ENCODE measurements around the gene EHMT1. TPM values are rescaled to one million over a fixed set of nuclear protein-coding genes. Genes with fewer than 3 reads are reported as not detected.
A peak's percentile ranks its signal among the peaks of the same experiment; 100 is the strongest.

EHMT1 gene
- total and polyA plus RNA-seq, 2 of the 8 experiments (the other 6 are each of a cell fraction or from before 2014, with no cell fraction given), result 95.7 to 163 TPM

GRCh38 chr9:137632230-137633161 lies 13.7 kb downstream of the EHMT1 start:
- H2BK12ac ChIP-seq (ENCODE audit: low read depth, low read length), result 0 out of 2 replicates have a peak overlapping the region, but pooled peaks have one; percentile 2
- no peaks in the 10 kb centered on the region; a peak in 1 of 8 replicates for H3K36me3 ChIP-seq (ENCODE audit: control insufficient read depth in 2 of 4, insufficient read depth in 4 of 4, low read length in 3 of 4)
- H3K27ac ChIP-seq (ENCODE audit: low read depth, low read length), result no peak overlapping the region
- CTCF ChIA-PET (ENCODE audit: partially characterized antibody), result interaction anchor here (0.6 to 1.8 kb wide), 7 partner anchors 11 to 271 kb away, joined by 3 to 5 read pairs (median 4); no protein-coding TSS in a partner anchor
- no peak overlapping the region for H2AFZ ChIP-seq (ENCODE audit: low read length)
- no peak overlapping the region for H3K23ac ChIP-seq (ENCODE audit: insufficient read length)
- H3K4me2 ChIP-seq (ENCODE audit: insufficient read depth in 1 of 2, low read depth in 2 of 2, low read length in 2 of 2), result no peak overlapping the region
- FAIRE-seq (no peak), DNase-seq (ENCODE audit: low read depth in 1 of 2, low spot score in 2 of 2) (no peak)
- H4K20me1 ChIP-seq (replicated peaks in 1 of 2; ENCODE audit: control insufficient read depth in 1 of 2, insufficient read depth in 2 of 2, low read length in 2 of 2), result peaks cover 21 to 26% of the 10 kb centered on the region in 2 experiments
- H3K9me3 ChIP-seq (ENCODE audit: insufficient read depth in 2 of 2, low read depth in 1 of 2, low read length in 1 of 2), result no peaks in the 10 kb centered on the region
- peak overlapping the region; percentile 67 for H3K4ac ChIP-seq (replicated peaks; ENCODE audit: insufficient read length, low read depth, low read length)
- H3K18ac ChIP-seq (ENCODE audit: extremely low read depth, low read length), result no peak overlapping the region
- no peaks in the 10 kb centered on the region for H3K23me2 ChIP-seq (ENCODE audit: low read depth, low read length)
- H2AK5ac ChIP-seq (ENCODE audit: low read depth, low read length), result 0 out of 2 replicates have a peak overlapping the region, but pooled peaks have one; percentile 24
- H3K27me3 ChIP-seq (replicated peaks in 1 of 4; ENCODE audit: control insufficient read depth in 3 of 4, extremely low read depth in 1 of 4, insufficient read depth in 3 of 4, low read length in 3 of 4), result no peaks in the 10 kb centered on the region
- peak overlapping the region; percentile 57; the same call in 1 of the 2 replicates for H4K8ac ChIP-seq (ENCODE audit: extremely low read depth, insufficient read depth, low read length)
- H3K9ac ChIP-seq (replicated peaks in 1 of 4; ENCODE audit: extremely low read depth in 1 of 4, low read depth in 3 of 4, low read length in 3 of 4), result no peak overlapping the region; a peak in 1 of 7 replicates
- no peak overlapping the region for H3K56ac ChIP-seq (replicated peaks; ENCODE audit: insufficient read length, low read depth, low read length)
- no peak overlapping the region for H2BK20ac ChIP-seq (ENCODE audit: low read length)
- peaks cover 24% of the 10 kb centered on the region for H3K79me1 ChIP-seq (ENCODE audit: low read depth, low read length)
- no peak overlapping the region for H4K91ac ChIP-seq (replicated peaks; ENCODE audit: insufficient read length, low read length)
- H3K14ac ChIP-seq (ENCODE audit: insufficient read length), result no peak overlapping the region
- TF ChIP-seq HDAC6 (IDR thresholded peaks at IDR 0.05; ENCODE audit: low read depth, low read length) (no peak), KDM5A (IDR thresholded peaks at IDR 0.05; ENCODE audit: low read length) (no peak), CTCF (IDR thresholded peaks at IDR 0.05; ENCODE audit: control extremely low read depth in 1 of 3, insufficient read depth in 1 of 3, low read depth in 1 of 3, low read length in 3 of 3) (no peak), BCL11A (IDR thresholded peaks at IDR 0.05; ENCODE audit: low read depth in 2 of 2, low read length in 2 of 2) (no peak), TBP (IDR thresholded peaks at IDR 0.05; ENCODE audit: low read depth, low read length) (no peak)
- peak overlapping the region; percentile 40; the same call in 1 of the 2 replicates for H2BK5ac ChIP-seq (ENCODE audit: low read depth, low read length)
- WGBS, 2 experiments (ENCODE audit: extremely low coverage in 1 of 2, insufficient coverage in 1 of 2, insufficient read length in 1 of 2, insufficient replicate concordance in 2 of 2, low coverage in 1 of 2, low lambda C conversion rate in 2 of 2, missing lambda C conversion rate in 1 of 2), result 88% methylated on average over 23 of the region's 23 CpGs; no CpG with 5 or more reads in 1 of the 2 experiments
- H2BK120ac ChIP-seq (replicated peaks; ENCODE audit: low read depth, low read length), result no peak overlapping the region
- H3K4me1 ChIP-seq (replicated peaks in 1 of 4; ENCODE audit: control insufficient read depth in 3 of 4, insufficient read depth in 4 of 4, low read length in 3 of 4), result peaks cover 0 to 7% (median 7%) of the 10 kb centered on the region in 4 experiments; a peak in 6 of 7 replicates
- peaks cover 46 to 96% of the 10 kb centered on the region in 2 experiments for H3K79me2 ChIP-seq (ENCODE audit: control insufficient read depth in 1 of 2, insufficient read depth in 2 of 2, low read length in 2 of 2)
- POLR2A ChIA-PET (ENCODE audit: partially characterized antibody), result interaction anchor here (0.6 to 1.8 kb wide), 5 partner anchors 13 to 40 kb away, joined by 3 to 5 read pairs (median 4); partner anchors contain the start of gene EHMT1
- H3K4me3 ChIP-seq (ENCODE audit: extremely low read depth in 1 of 4, insufficient read depth in 2 of 4, low read depth in 3 of 4, low read length in 4 of 4), result no peak overlapping the region
- H2BK15ac ChIP-seq (ENCODE audit: low read length), result no peak overlapping the region
- peak overlapping the region; percentile 68 for H4K5ac ChIP-seq (ENCODE audit: insufficient read length, low read depth, low read length)

Measured in H1 (cell line).